Esophagus muscularis mucosa (tissue), 4 donors: ENCODE data around the gene PDF. TPM values are rescaled to one million over a fixed set of nuclear protein-coding genes. Genes with fewer than 3 reads are reported as not detected.
A peak's percentile ranks its signal among the peaks of the same experiment; 100 is the strongest.

Experiments
- DNase-seq: peaks from one replicate; pipeline ENCODE4 v3.0.0-alpha.2; 2017; ENCODE audit errors: extremely low spot score
- H3K27ac ChIP-seq, 4 donors: fragments of 200-600 bp; sonication (generic); replicated peaks in 1 of 4; 1 replicate in 3 of 4; 2 replicates in 1 of 4; pipeline ENCODE4 v1.5.1; 2016 to 2019; ENCODE audit warnings: mild to moderate bottlenecking in 1 of 4
- H3K27me3 ChIP-seq, 4 donors: fragments of 200-600 bp; sonication (generic); one replicate each; pipeline versions ENCODE4 v1.5.1 to v1.6.0; 2016 to 2019
- H3K36me3 ChIP-seq, 4 donors: fragments of 200-600 bp; sonication (generic); one replicate each; pipeline ENCODE4 v1.5.1; 2016 to 2019
- H3K4me1 ChIP-seq, 4 donors: fragments of 200-600 bp; sonication (generic); one replicate each; pipeline ENCODE4 v1.5.1; 2016 to 2019
- H3K4me3 ChIP-seq, 4 donors: fragments of 200-600 bp; sonication (generic); 1 replicate in 2 of 4; 2 replicates in 2 of 4; pipeline ENCODE4 v1.5.1; 2016 to 2019; ENCODE audit warnings: mild to moderate bottlenecking in 4 of 4, moderate library complexity in 1 of 4
- H3K9me3 ChIP-seq, 4 donors: fragments of 200-600 bp; sonication (generic); 1 replicate in 3 of 4; 2 replicates in 1 of 4; pipeline ENCODE4 v1.5.1; 2016 to 2019
- EP300 ChIP-seq: sonication (generic); formaldehyde crosslinking; IDR thresholded peaks from one replicate; pipeline ENCODE4 v1.6.1; 2017; ENCODE audit warnings: antibody characterized with exemption
- POLR2A ChIP-seq: fragments of 450-650 bp; IDR thresholded peaks from one replicate; pipeline ENCODE4 v1.6.1; 2017; ENCODE audit warnings: antibody characterized with exemption, moderate library complexity, mild to moderate bottlenecking, low read depth
- POLR2AphosphoS5 ChIP-seq, 2 donors: sonication (generic); formaldehyde crosslinking; IDR thresholded peaks; one replicate each; pipeline ENCODE4 v1.6.1; 2017; ENCODE audit warnings: antibody characterized with exemption in 2 of 2
- whole genome bisulfite sequencing: methylation state at CpG from one replicate; pipeline ENCODE4 v1.1.5; 2018; 5-methylcytosine and 5-hydroxymethylcytosine counted together
- intact Hi-C: fragments of 100-400 bp; cut with DNase I; formaldehyde crosslinking; loops from one replicate; pipeline ENCODE4 v1.15.1; 2023
- total RNA-seq, 4 donors: library from RNA; depleted of rRNA; stranded (reverse); fragments of >200 nt; gene quantifications; one replicate each; pipeline versions ENCODE4 v1.1.0 to v1.2.1, GENCODE V29; 2016
- TF ChIP-seq, protein P1 (sequence below), 3 experiments: fragments of 200-600 bp in 2 of 3; fragments of 450-650 bp in 1 of 3; sonication (generic) in 2 of 3; IDR thresholded peaks; one replicate each; pipeline ENCODE4 v1.5.1; 2017 to 2019; ENCODE audit warnings: antibody characterized with exemption in 3 of 3, mild to moderate bottlenecking in 2 of 3, moderate library complexity in 1 of 3

PDF gene
- total RNA-seq, 4 donors from 2014 or later: 5.4 to 17.5 (median 12.6) TPM

DNA sequence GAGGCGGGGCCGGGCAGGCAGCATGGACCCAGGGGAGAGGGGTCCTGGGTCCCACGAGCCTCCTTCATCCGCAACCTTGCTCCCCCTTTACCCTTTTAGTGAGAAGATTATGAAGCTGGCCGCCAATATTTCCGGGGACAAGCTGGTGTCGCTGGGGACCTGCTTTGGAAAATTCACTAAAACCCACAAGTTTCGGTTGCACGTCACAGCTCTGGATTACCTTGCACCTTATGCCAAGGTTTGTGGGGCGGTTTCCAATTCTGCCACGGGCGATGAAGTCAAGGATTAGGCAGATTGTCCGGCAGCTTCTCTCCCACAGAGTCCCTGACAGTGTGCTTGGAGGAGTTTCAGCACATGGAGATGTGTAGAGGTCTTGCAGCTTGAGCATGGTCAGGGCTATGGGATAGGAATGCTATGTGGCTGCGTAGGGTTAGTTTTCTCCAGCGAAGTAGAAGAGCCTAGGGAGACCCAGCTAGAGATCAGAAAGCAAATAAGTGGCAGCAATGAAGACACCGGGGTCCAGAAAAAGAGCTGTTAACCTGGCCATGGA, 9.8 kb upstream of the PDF start:
- peaks cover 10 to 56% (median 39%) of the 10 kb centered on the region in 4 donors for H3K36me3 ChIP-seq
- intact Hi-C loops: no loop called here
- H3K4me3 ChIP-seq: peak overlapping the region; percentile 72 to 84 (median 82)
- peak overlapping the region; percentile 85 to 92 (median 86) for H3K27ac ChIP-seq
- no peaks in the 10 kb centered on the region for H3K9me3 ChIP-seq
- H3K4me1 ChIP-seq: peaks cover 25 to 47% (median 35%) of the 10 kb centered on the region in 4 donors
- TF ChIP-seq, protein P1, sequence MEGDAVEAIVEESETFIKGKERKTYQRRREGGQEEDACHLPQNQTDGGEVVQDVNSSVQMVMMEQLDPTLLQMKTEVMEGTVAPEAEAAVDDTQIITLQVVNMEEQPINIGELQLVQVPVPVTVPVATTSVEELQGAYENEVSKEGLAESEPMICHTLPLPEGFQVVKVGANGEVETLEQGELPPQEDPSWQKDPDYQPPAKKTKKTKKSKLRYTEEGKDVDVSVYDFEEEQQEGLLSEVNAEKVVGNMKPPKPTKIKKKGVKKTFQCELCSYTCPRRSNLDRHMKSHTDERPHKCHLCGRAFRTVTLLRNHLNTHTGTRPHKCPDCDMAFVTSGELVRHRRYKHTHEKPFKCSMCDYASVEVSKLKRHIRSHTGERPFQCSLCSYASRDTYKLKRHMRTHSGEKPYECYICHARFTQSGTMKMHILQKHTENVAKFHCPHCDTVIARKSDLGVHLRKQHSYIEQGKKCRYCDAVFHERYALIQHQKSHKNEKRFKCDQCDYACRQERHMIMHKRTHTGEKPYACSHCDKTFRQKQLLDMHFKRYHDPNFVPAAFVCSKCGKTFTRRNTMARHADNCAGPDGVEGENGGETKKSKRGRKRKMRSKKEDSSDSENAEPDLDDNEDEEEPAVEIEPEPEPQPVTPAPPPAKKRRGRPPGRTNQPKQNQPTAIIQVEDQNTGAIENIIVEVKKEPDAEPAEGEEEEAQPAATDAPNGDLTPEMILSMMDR (IDR thresholded peaks at IDR 0.05): no peak
- TF ChIP-seq POLR2AphosphoS5 (IDR thresholded peaks at IDR 0.05) (no peak), POLR2A (no peak), EP300 (no peak)
- 9% methylated on average over 15 of the region's 16 CpGs for WGBS
- no peak for DNase-seq
- H3K27me3 ChIP-seq: no peaks in the 10 kb centered on the region

DNA sequence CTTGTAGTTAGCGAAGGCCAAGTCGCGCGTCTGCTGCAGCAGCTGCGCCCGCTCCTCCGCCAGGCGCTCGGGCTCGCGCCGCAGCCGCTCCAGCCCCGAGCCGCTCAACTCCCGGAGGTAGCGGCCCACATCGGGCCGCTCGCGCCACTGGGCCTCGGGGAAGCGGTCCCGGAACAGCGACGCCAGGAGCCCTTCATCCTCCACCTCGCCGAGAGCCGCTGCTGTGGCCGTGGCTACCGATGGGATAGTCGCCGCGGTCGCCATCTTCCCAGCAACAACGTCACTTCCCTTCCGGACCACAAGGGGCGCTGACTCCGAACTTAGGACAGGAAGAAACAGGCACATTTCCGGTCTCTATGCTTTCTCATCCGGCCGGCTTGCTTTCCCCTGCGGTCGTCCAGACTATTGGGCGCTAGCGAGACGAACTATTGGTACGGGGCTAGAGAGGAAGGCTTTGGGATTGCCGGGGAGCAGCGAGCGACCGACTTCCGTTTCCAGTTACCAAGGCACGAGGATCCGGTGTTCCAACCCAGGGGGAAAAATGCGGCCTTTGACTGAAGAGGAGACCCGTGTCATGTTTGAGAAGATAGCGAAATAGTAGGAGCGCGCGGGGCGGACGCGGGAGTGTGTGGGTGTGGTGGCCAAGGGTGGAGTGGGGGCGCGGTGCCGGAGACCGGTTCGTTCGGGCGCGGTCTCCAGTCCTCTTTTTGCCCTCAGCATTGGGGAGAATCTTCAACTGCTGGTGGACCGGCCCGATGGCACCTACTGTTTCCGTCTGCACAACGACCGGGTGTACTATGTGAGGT, 9.1 kb upstream of the PDF start, which contains the start of the genes COG8 and NIP7:
Gene COG8 (minus strand): TSS at position 276 of the 806 bp plus-strand sequence. CDS start 12 bp downstream, at position 264.
Gene NIP7 (plus strand): TSS at position 484 of the 806 bp plus-strand sequence. CDS start 58 bp downstream, at position 542.
- H3K4me3 ChIP-seq: peak within 1 kb of the TSS; percentile 72 to 84 (median 82)
- H3K27me3 ChIP-seq: no peaks in the 10 kb centered on the region
- peak within 1 kb of the TSS; percentile 85 to 92 (median 86) for H3K27ac ChIP-seq
- no peaks in the 10 kb centered on the region for H3K9me3 ChIP-seq
- TF ChIP-seq POLR2A: no peak
- TF ChIP-seq POLR2AphosphoS5 (IDR thresholded peaks at IDR 0.05): peak; percentile 81 to 89
- TF ChIP-seq, protein P1 (IDR thresholded peaks at IDR 0.05): peak; percentile 79 to 87 (median 80)
- peaks cover 25 to 47% (median 37%) of the 10 kb centered on the region in 4 donors for H3K4me1 ChIP-seq
- intact Hi-C loops: no loop called here
- under 1% methylated on average over 31 of the region's 77 CpGs for WGBS
- peaks cover 16 to 63% (median 46%) of the 10 kb centered on the region in 4 donors for H3K36me3 ChIP-seq
- DNase-seq: peak; percentile 98

DNA sequence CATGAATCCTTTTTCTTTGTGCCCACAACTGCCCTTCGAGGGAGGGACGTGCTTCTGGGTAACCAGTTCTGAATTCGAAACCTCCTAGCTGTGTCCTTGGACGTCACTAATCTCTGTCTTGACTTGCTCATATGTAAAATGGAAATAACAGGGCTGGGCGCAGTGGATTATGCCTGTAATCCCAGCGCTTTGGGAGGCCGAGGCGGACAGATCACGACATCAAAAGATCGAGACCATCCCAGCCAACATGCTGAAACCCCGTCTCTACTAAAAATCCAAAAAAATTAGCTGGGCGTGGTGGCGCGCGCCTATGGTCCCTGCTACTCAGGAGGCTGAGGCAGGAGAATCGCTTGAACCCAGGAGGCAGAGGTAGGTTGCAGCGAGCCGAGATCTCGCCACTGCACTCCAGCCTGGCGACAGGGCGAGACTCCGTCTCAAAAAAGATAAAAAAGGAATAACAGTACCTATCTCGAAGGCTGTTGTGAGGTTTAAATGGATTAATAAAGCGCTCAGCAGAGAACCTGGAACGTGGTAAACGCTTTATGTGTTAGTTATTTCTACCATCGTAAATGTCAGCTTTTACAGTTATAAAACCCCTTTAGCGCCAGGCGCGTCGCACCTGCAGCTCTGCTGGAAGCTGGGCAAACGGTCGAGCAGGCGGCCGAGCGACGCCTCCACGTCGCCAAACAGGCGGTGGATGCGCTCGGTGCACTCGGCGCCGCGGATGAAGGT, 8.3 kb upstream of the PDF start:
- 23% methylated on average over 45 of the region's 46 CpGs for WGBS

DNA sequence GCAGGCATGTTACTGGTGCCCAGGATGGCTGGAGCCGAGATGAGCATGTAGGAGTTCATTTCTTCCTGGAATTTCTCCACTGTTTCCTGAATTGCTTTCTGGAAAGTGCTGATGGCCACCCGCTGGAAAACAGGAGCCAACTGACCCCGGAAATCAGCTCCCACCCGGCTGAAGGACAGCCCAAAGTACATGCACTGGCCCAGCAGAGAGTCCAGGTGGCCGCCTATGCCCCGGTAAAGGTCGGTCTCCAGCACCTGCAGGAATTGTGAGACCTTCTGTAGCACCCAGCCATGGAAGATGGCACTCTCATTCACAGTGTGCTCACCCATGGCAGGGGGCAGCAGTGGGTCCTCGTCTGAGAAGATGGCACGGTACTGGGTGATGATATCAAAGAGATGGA, 4.3 kb upstream of the PDF start:
- TF ChIP-seq EP300: no peak
- no peak for TF ChIP-seq POLR2AphosphoS5 (IDR thresholded peaks at IDR 0.05)
- TF ChIP-seq, protein P1 (IDR thresholded peaks at IDR 0.05): no peak
- TF ChIP-seq POLR2A: no peak
- Histone ChIP-seq H3K4me1 (peaks cover 22 to 53% (median 40%) of the 10 kb centered on the region in 4 donors), H3K36me3 (peaks cover 30 to 56% (median 51%) of the 10 kb centered on the region in 4 donors), H3K4me3 (no peak overlapping the region), H3K27ac (no peak overlapping the region), H3K27me3 (no peaks in the 10 kb centered on the region), H3K9me3 (no peaks in the 10 kb centered on the region)
- intact Hi-C loops: no loop called here
- 93% methylated on average over 9 of the region's 9 CpGs for WGBS
- no peak for DNase-seq

More for the DNA sequence above, 8.3 kb upstream of the PDF start:
- peaks cover 25 to 51% (median 38%) of the 10 kb centered on the region in 4 donors for H3K4me1 ChIP-seq
- no peak for DNase-seq
- no peak for TF ChIP-seq EP300
- no peak for TF ChIP-seq POLR2AphosphoS5 (IDR thresholded peaks at IDR 0.05)
- TF ChIP-seq, protein P1 (IDR thresholded peaks at IDR 0.05): no peak
- no peak for TF ChIP-seq POLR2A
- intact Hi-C loops: no loop called here
- H3K4me3 ChIP-seq: peak overlapping the region; percentile 72 to 84 (median 82)
- no peaks in the 10 kb centered on the region for H3K27me3 ChIP-seq
- H3K36me3 ChIP-seq: peaks cover 24 to 64% (median 49%) of the 10 kb centered on the region in 4 donors
- H3K9me3 ChIP-seq: no peaks in the 10 kb centered on the region
- H3K27ac ChIP-seq: peak overlapping the region; percentile 85 to 92 (median 86)
